Adipocyte (in vitro differentiated cells): ENCODE results near the gene PRELID2.

ENCODE experiments used
- DNase-seq: peaks from one replicate; pipeline ENCODE4 v3.0.0-alpha.2; 2015; ENCODE audit warnings: low read depth
- H3K27me3 ChIP-seq: replicated peaks from 2 replicates; pipeline ENCODE4 v1.7.0; 2013; ENCODE audit warnings: mild to moderate bottlenecking, low read length, moderate library complexity; ENCODE audit not compliant: control insufficient read depth, insufficient read depth
- H3K36me3 ChIP-seq: 2 replicates; pipeline ENCODE4 v1.7.0; 2013; ENCODE audit warnings: low read length, mild to moderate bottlenecking, moderate library complexity; ENCODE audit not compliant: control insufficient read depth, insufficient read depth, severe bottlenecking
- H3K4me1 ChIP-seq: 2 replicates; pipeline ENCODE4 v1.7.0; 2013; ENCODE audit warnings: mild to moderate bottlenecking, low read length, moderate library complexity; ENCODE audit not compliant: control insufficient read depth, insufficient read depth
- H3K4me3 ChIP-seq: 2 replicates; pipeline ENCODE4 v1.7.0; 2013; ENCODE audit warnings: mild to moderate bottlenecking, low read length, moderate library complexity
- H3K9ac ChIP-seq: 2 replicates; pipeline ENCODE4 v1.7.0; 2013; ENCODE audit warnings: mild to moderate bottlenecking, low read length, moderate library complexity
- H3K9me3 ChIP-seq: 2 replicates; pipeline ENCODE4 v1.7.0; 2013; ENCODE audit warnings: mild to moderate bottlenecking, low read length, moderate library complexity; ENCODE audit not compliant: control insufficient read depth

PRELID2 gene

DNA sequence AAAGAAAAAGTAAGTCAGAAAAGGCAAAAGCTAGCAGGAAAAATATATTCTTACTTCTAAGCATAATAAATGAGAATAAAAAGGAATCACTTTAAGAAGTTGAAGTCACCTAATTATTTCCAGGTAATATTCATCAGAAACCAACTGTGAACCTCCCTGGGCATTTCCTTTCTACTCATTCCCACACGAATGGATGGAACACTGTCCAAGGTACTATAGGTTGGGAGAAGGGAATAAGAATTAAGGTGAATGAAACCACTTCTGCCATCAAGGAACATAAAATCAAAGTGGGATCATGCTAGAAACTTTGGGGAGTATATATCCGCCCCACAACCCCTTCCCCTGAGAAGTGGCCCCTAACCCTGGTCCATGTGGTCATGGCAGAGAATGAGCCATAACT, 41.6 kb downstream of the PRELID2 start:
- no peak overlapping the region for H3K4me3 ChIP-seq
- no peaks in the 10 kb centered on the region for H3K27me3 ChIP-seq
- peaks cover 5% of the 10 kb centered on the region for H3K4me1 ChIP-seq
- H3K36me3 ChIP-seq, result no peaks in the 10 kb centered on the region
- no peaks in the 10 kb centered on the region for H3K9me3 ChIP-seq
- no peak overlapping the region for H3K9ac ChIP-seq
- no peak for DNase-seq

DNA sequence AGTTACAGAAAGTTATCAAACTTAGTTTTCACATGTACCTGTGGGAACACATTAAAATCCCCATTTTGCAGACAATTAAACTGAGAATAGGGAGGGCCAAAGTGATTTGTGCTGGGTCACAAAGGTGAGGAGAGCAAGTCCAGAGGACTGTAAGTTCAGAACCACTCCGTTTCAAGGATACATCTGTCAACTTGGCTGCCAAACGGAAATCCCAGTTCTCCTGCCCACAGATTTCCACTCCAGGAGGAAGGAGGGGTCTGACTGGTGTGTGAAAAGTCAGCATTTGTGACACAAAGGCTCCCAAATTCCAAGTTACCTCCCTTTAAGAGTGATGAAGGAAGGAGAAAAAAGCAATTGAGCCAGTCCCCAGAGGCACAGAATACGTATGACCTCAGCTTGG, 42.3 kb downstream of the PRELID2 start:
- no peaks in the 10 kb centered on the region for H3K36me3 ChIP-seq
- no peaks in the 10 kb centered on the region for H3K27me3 ChIP-seq
- H3K4me3 ChIP-seq, result no peak overlapping the region
- H3K9me3 ChIP-seq, result no peaks in the 10 kb centered on the region
- H3K4me1 ChIP-seq, result peaks cover 5% of the 10 kb centered on the region
- H3K9ac ChIP-seq, result no peak overlapping the region
- DNase-seq, result no peak

DNA sequence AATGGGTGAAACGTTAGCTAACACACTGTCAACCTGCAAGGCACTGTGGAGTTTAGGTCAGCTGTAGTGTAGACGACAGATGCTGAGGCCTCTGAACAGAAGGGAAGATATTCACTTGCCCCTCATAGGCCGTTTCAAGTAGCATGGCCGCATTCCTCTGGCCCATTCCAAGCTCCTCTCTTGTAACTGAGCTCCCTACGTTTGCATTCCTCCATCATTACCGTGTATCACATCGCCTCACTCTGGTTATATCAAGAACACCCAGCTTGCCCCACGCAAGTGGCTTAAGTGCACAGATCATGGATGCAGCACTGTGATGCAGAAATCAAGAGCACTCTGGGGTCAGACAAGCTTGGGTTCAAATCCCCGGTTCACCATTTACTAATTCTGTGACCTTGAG, 43.3 kb downstream of the PRELID2 start:
- Histone ChIP-seq H3K4me1 (peaks cover 11% of the 10 kb centered on the region), H3K36me3 (no peaks in the 10 kb centered on the region), H3K4me3 (no peak overlapping the region), H3K27me3 (no peaks in the 10 kb centered on the region), H3K9ac (no peak overlapping the region), H3K9me3 (no peaks in the 10 kb centered on the region)
- no peak for DNase-seq

DNA sequence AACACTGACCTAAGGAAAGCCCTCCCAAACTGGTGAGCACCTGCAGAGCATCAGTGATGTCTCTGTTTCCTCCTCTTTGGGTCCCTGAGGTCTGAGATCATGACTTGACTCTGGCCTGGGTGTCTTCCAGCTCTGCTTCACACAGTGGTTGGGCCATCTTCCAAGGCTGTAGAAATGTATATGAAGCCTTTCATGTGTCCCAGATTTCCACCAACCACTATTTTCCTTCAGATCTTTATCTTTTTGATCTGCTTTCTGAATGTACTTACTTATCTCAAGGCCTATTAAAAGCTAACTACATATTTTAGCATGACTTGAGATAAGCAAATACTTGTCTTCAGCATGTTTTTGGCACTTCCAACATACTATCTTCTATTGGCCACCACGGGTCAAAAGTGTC, 47.1 kb downstream of the PRELID2 start:
- no peaks in the 10 kb centered on the region for H3K27me3 ChIP-seq
- no peak overlapping the region for H3K9ac ChIP-seq
- H3K36me3 ChIP-seq, result no peaks in the 10 kb centered on the region
- no peaks in the 10 kb centered on the region for H3K9me3 ChIP-seq
- no peak overlapping the region for H3K4me3 ChIP-seq
- peaks cover 12% of the 10 kb centered on the region for H3K4me1 ChIP-seq
- no peak for DNase-seq

DNA sequence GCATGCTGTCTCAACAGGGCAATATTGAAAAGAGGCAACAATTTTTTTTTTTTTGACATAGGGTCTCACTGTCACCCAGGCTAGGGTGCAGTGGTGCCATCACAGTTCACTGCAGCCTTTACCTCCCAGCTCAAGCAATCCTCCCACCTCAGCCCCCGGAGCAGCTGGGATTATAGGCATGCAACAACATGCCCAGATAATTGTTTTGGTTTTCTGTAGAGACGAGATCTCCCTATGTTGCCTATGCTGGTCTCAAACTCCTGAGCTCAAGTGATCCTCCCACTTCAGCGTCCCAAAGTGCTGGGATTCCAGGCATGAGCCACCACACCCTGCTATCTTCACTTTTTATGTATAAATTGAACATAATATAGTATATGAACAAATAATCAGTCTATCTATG, 47.6 kb downstream of the PRELID2 start:
- Histone ChIP-seq H3K36me3 (no peaks in the 10 kb centered on the region), H3K4me1 (peaks cover 12% of the 10 kb centered on the region), H3K27me3 (no peaks in the 10 kb centered on the region), H3K4me3 (peak overlapping the region; percentile 31), H3K9ac (no peak overlapping the region), H3K9me3 (no peaks in the 10 kb centered on the region)
- no peak for DNase-seq

DNA sequence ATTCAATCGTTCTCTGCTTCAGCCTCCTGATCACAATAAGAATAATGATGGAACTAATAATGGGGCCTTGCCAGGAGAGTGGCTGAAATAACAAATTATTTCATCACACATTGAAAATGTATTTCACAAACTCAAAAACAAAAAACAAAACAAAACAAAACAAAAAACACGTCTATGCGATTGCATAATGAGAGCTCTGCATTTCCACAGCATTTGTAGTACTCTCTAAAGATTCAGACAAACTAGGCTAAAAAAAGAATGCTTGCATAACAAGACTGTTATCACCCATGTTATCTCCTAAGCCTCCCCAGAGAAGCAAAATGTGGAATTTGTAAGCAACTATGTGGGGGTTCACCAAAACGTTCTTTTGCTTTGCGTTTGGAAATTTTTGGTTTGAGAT, 48.1 kb downstream of the PRELID2 start:
- Histone ChIP-seq H3K36me3 (no peaks in the 10 kb centered on the region), H3K27me3 (no peaks in the 10 kb centered on the region), H3K4me1 (peaks cover 12% of the 10 kb centered on the region), H3K4me3 (peak overlapping the region; percentile 31), H3K9me3 (no peaks in the 10 kb centered on the region), H3K9ac (no peak overlapping the region)
- peak; percentile 46 for DNase-seq

DNA sequence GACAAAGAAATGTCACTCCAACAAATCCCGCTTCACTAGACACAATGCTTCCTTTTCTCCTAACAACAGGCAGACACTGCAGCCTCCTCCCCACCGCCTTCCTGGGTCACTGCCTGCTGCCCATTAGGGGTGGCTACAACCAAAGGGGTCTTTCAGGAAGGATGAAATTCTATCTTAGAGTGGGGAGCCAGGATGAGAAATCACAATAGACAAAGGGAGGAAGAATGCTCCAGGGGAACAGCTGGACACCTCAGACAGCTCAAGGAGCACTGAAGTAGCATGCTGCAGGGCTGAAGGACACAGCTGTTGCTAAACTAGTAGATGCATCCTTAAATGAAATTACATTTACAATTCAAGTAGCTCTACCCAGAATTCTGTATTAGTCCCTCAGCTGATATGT, 54.2 kb downstream of the PRELID2 start:
- Histone ChIP-seq H3K36me3 (no peaks in the 10 kb centered on the region), H3K9me3 (no peaks in the 10 kb centered on the region), H3K9ac (no peak overlapping the region), H3K4me3 (no peak overlapping the region), H3K27me3 (no peaks in the 10 kb centered on the region), H3K4me1 (peaks cover 12% of the 10 kb centered on the region)
- DNase-seq, result no peak

DNA sequence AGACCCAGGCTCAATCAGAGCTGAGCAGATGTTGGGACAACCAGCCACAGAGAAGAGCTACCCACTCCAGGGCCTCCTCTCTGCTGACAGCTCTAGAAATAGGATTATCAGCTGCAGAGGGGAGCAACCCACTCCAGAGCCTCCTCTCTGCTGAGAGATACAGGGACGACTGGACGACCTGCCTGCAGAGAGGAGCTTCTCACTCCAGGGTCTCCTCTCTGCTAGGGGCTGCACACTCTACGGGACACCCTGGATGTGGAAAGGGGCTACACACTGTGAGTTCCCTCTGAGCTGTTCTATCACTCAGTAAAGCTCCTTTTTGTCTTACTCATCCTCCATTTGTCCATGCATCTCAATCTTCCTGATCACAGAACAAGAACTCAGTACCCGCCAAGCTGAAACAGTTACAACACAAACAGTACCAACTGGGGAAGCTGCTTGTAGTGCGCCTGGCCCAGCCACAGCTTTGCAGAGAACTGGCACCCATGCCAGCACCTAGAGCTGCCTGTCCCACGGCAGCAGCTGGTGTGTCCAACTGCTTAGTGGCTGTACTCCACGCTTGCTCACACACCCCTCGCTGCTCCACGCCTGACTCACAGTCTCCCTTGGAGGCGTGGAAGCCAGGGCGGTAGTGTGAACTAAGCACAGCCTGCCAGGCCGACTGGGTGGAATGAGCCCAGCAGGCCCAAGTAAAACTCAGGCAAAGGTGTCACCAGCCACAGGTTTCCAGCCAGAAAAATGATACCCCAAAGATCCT, 56.8 kb downstream of the PRELID2 start:
- no peaks in the 10 kb centered on the region for H3K27me3 ChIP-seq
- no peak for DNase-seq
- H3K9me3 ChIP-seq, result no peaks in the 10 kb centered on the region
- peaks cover 22% of the 10 kb centered on the region for H3K4me1 ChIP-seq
- H3K4me3 ChIP-seq, result no peak overlapping the region
- no peaks in the 10 kb centered on the region for H3K36me3 ChIP-seq
- H3K9ac ChIP-seq, result no peak overlapping the region

DNA sequence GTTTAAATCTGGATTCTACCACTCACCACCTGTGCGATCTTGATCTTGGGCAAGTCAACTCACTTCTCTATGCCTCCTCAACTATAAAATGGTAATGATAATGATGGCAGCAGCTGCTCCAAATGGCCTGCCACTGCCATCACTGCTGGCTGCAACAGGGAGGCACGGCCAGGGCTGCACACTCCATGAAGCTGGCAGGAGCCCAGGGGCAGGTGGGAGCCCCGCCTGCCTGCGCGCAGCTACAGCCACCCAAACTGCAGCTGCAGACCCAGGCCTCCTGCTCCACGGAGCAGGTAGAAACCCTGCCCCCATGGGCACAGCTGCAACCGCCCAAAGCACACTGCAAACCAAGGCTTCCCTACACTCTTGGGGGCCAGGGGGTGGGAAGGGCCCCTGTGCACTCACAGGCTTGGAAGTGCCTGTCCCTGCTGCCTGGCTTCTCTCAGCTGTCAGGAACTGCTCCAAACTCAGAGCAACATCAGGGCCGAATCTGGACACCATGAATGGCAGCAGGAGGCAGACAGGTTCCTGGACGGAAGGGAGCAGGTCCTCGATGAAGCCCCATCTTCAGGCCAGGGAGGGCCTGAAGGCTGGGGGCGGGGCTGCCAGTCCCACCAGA, 57.6 kb downstream of the PRELID2 start:
- Histone ChIP-seq H3K4me3 (no peak overlapping the region), H3K4me1 (peaks cover 22% of the 10 kb centered on the region), H3K36me3 (no peaks in the 10 kb centered on the region), H3K9me3 (no peaks in the 10 kb centered on the region), H3K27me3 (no peaks in the 10 kb centered on the region), H3K9ac (no peak overlapping the region)
- no peak for DNase-seq

DNA sequence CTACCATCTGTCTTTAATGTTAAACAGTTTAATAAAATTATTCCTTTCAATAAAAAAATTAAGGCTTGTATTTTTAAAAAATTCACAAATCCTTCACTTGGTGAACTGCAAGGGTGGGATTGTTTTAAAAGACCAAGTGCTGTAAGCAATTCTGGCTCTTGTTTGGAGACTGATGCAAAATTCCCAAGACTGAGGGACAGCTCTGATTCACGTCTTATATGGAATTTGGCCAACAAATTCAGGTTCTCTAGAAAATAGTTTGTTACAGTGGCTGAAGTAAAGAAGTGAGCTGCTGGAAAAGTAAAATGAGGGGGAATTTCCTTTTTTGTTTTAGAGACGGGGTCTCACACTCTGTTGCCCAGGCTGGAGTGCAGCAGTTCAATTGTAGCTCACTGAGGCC, 58.3 kb downstream of the PRELID2 start:
- Histone ChIP-seq H3K9me3 (no peaks in the 10 kb centered on the region), H3K36me3 (no peaks in the 10 kb centered on the region), H3K4me3 (peak overlapping the region; percentile 30), H3K9ac (no peak overlapping the region), H3K4me1 (peaks cover 22% of the 10 kb centered on the region), H3K27me3 (no peaks in the 10 kb centered on the region)
- DNase-seq, result peak; percentile 43

DNA sequence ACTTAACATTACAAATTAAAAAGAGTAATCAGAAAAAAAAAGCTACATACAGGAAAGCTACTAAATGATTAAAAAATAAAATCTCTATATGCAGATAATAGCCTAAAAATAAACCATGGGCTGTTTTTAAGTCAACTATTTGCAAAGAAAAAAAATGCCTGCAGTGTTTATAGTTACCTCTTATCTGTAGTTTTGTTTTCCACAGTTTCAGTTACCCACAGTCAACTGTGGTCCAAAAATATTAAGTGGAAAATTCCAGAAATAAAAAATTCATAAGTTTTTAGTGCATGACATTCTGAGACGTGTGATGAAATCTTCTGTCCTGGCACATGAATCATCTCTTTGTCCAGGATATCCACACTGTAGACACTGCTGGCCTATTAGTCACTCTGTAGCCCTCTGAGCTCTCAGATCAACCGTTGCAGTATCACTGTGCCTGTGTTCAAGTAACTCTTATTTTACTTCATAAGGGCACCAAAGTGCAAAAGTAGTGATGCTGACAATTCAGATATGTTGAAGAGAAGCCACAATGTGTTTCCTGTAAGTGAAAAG, 59.2 kb downstream of the PRELID2 start:
- Histone ChIP-seq H3K9me3 (no peaks in the 10 kb centered on the region), H3K9ac (peak overlapping the region; percentile 43), H3K36me3 (no peaks in the 10 kb centered on the region), H3K4me3 (peak overlapping the region; percentile 26), H3K27me3 (no peaks in the 10 kb centered on the region), H3K4me1 (peaks cover 22% of the 10 kb centered on the region)
- DNase-seq, result peak; percentile 90
